ENCODE measurements around the gene KRT4. TPM values are rescaled to one million over a fixed set of nuclear protein-coding genes. Genes with fewer than 3 reads are reported as not detected.

The KRT4 gene
- total and polyA plus RNA-seq, 2 experiments from 2014 or later = 4.2 to 8.7 TPM

DNA sequence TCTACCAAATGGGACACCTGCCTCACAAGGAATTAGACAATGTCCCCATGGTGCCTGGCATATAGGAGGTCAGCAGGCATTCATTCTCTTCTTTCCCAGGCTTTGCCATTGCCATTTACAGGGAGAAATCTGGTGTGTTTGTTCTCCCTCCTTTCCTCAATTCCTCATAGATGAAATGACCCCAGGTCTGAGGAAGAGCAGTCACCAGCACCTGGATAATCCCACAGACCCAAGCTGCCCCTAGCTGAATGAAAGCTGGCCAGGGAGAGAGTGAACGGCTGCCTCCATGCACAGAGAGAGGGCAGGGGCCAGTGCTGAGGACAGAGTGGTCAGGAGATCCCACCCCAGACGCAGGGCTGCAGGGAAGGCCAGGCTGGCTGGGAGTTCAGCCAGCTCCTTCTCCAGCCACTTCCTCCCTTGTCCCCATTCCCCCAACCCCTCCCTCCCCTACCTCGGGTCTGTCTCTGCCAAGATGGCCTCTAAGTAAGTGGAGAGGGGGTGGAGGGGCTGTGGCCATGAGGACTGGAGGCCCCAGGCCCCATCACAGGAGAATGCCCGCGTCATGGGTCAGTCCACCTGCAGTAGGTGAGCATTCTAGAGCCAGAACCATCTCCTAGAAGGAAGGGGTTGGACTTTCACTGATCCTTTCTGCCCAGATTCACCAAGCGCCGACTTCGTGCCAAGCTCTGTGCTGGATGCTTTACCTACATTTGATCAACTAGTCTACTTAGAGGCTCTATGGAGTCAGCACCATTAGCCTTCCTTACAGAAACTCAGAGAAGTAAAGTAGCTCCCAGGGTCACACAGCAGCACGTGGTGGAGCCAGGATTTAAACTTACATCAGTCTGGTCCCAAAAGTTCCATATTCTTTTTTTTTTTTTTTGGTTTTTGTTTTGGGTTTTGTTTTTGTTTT lies 2.0 kb upstream of the KRT4 start:
- H3K9me3 ChIP-seq (ENCODE audit: low read depth) = no peaks in the 10 kb centered on the region
- no peak for DNase-seq (ENCODE audit: low spot score)
- H3K36me3 ChIP-seq (replicated peaks; ENCODE audit: insufficient read depth, low read depth) = no peaks in the 10 kb centered on the region
- H3K27ac ChIP-seq = no peak overlapping the region
- H3K4me2 ChIP-seq = no peak overlapping the region
- no peaks in the 10 kb centered on the region for H3K79me2 ChIP-seq
- TF ChIP-seq EZH2 (IDR thresholded peaks at IDR 0.05; ENCODE audit: borderline replicate concordance) (no peak), EZH2phosphoT487 (IDR thresholded peaks at IDR 0.05; ENCODE audit: low read depth, severe bottlenecking, unreplicated experiment) (no peak)
- TF ChIP-seq, protein P1, sequence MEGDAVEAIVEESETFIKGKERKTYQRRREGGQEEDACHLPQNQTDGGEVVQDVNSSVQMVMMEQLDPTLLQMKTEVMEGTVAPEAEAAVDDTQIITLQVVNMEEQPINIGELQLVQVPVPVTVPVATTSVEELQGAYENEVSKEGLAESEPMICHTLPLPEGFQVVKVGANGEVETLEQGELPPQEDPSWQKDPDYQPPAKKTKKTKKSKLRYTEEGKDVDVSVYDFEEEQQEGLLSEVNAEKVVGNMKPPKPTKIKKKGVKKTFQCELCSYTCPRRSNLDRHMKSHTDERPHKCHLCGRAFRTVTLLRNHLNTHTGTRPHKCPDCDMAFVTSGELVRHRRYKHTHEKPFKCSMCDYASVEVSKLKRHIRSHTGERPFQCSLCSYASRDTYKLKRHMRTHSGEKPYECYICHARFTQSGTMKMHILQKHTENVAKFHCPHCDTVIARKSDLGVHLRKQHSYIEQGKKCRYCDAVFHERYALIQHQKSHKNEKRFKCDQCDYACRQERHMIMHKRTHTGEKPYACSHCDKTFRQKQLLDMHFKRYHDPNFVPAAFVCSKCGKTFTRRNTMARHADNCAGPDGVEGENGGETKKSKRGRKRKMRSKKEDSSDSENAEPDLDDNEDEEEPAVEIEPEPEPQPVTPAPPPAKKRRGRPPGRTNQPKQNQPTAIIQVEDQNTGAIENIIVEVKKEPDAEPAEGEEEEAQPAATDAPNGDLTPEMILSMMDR (IDR thresholded peaks at IDR 0.05; ENCODE audit: poor library complexity) = no peak
- H4K20me1 ChIP-seq (ENCODE audit: insufficient read depth, poor library complexity, severe bottlenecking) = no peaks in the 10 kb centered on the region
- H2AFZ ChIP-seq = no peak overlapping the region
- WGBS (ENCODE audit: low lambda C conversion rate, missing lambda C conversion rate) = 79% methylated on average over 9 of the region's 9 CpGs
- peaks cover 21% of the 10 kb centered on the region for H3K4me1 ChIP-seq (ENCODE audit: insufficient read depth)
- no peaks in the 10 kb centered on the region for H3K9me2 ChIP-seq (replicated peaks; ENCODE audit: insufficient read depth)
- H3K27me3 ChIP-seq = peaks cover 7% of the 10 kb centered on the region
- no peak overlapping the region for H3K4me3 ChIP-seq

DNA sequence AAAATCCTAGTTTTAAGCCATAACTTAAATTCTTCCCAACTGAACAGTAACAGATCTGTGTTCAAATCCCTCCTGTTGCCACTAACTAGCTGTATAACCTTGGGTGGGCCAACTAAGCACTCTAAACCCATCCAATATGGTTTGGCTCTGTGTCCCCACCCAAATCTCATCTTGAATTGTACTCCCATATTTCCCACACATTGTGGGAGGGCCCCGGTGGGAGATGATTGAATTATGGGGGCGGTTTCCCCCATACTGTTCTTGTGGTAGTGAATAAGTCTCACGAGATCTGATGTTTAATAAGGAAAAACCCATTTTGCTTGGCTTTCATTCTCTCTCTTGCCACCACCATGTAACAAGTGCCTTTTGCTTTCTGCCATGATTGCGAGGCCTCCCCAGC lies 1.2 kb upstream of the KRT4 start:
- 94% methylated on average over 4 of the region's 4 CpGs for WGBS (ENCODE audit: low lambda C conversion rate, missing lambda C conversion rate)
- DNase-seq (ENCODE audit: low spot score) = no peak
- H3K4me2 ChIP-seq = no peak overlapping the region
- H3K4me1 ChIP-seq (ENCODE audit: insufficient read depth) = peaks cover 21% of the 10 kb centered on the region
- no peaks in the 10 kb centered on the region for H3K9me2 ChIP-seq (replicated peaks; ENCODE audit: insufficient read depth)
- no peaks in the 10 kb centered on the region for H3K79me2 ChIP-seq
- H3K27me3 ChIP-seq = peaks cover 7% of the 10 kb centered on the region
- TF ChIP-seq EZH2phosphoT487 (IDR thresholded peaks at IDR 0.05; ENCODE audit: low read depth, severe bottlenecking, unreplicated experiment) = no peak
- TF ChIP-seq EZH2 (IDR thresholded peaks at IDR 0.05; ENCODE audit: borderline replicate concordance) = no peak
- no peaks in the 10 kb centered on the region for H3K36me3 ChIP-seq (replicated peaks; ENCODE audit: insufficient read depth, low read depth)
- H3K27ac ChIP-seq = no peak overlapping the region
- no peak overlapping the region for H2AFZ ChIP-seq
- H4K20me1 ChIP-seq (ENCODE audit: insufficient read depth, poor library complexity, severe bottlenecking) = no peaks in the 10 kb centered on the region
- no peak overlapping the region for H3K4me3 ChIP-seq
- no peaks in the 10 kb centered on the region for H3K9me3 ChIP-seq (ENCODE audit: low read depth)

DNA sequence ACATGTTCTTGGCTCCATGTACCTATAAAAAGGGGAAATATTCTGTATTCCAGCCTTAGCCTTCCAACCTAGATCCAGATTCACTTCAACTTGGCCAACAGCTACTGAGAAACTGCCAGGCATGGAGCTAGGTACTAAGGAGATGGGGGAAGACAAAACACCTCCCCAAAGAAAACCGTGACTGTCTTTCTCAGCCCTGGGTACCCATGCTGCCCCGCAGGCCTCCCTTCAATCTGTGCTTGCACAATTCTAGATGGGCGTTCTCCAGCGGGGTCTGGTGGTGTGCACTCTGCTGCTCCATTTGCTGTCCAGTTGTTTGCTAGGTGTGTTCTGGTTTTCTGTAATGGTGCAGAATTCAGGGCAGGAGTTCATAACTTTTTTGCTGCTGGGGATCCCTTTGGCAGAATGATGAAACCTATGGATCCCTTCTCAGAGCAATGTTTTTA lies 817 bp upstream of the KRT4 start:
- Histone ChIP-seq H3K9me2 (replicated peaks; ENCODE audit: insufficient read depth) (no peaks in the 10 kb centered on the region), H3K27ac (no peak overlapping the region), H3K9me3 (ENCODE audit: low read depth) (no peaks in the 10 kb centered on the region), H3K36me3 (replicated peaks; ENCODE audit: insufficient read depth, low read depth) (no peaks in the 10 kb centered on the region), H3K4me2 (no peak overlapping the region), H3K27me3 (peaks cover 7% of the 10 kb centered on the region), H3K4me1 (ENCODE audit: insufficient read depth) (peaks cover 21% of the 10 kb centered on the region), H3K4me3 (no peak overlapping the region), H3K79me2 (no peaks in the 10 kb centered on the region), H4K20me1 (ENCODE audit: insufficient read depth, poor library complexity, severe bottlenecking) (no peaks in the 10 kb centered on the region), H2AFZ (no peak overlapping the region)
- 60% methylated on average over 4 of the region's 4 CpGs for WGBS (ENCODE audit: low lambda C conversion rate, missing lambda C conversion rate)
- DNase-seq (ENCODE audit: low spot score) = no peak
- TF ChIP-seq EZH2phosphoT487 (IDR thresholded peaks at IDR 0.05; ENCODE audit: low read depth, severe bottlenecking, unreplicated experiment) (no peak), EZH2 (IDR thresholded peaks at IDR 0.05; ENCODE audit: borderline replicate concordance) (no peak)
- TF ChIP-seq, protein P1 (IDR thresholded peaks at IDR 0.05; ENCODE audit: poor library complexity) = no peak

DNA sequence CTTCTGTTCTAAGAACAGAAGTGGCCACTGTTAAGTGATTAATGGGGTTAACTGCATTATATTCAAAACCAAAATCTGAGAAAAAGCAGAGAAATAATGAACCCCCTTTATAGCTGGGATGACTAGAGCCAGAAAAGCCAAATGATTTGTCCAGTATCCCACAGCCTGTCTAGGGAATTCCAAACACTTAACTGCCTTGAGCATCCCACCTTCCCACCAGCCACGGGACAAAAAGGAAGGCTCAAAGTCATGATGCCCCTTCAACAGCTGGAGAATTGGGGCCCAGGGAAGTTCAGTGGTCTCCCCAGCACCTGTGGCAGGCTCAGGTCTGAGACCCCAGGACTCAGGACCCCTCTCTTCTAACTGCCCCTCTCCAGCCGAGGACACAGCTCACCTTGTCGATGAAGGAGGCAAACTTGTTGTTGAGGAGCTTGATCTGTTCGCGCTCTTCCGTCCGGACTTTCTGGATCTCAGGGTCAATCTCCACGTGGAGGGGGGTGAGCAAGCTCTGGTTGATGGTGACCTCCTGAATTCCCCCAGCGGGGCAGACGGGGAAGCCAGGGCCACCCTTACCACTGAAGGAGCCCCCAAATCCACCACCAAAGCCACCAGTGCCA lies 605 bp downstream of the KRT4 start:
- no peaks in the 10 kb centered on the region for H3K9me3 ChIP-seq (ENCODE audit: low read depth)
- no peak for DNase-seq (ENCODE audit: low spot score)
- H3K27ac ChIP-seq = no peak overlapping the region
- TF ChIP-seq EZH2 (IDR thresholded peaks at IDR 0.05; ENCODE audit: borderline replicate concordance) = no peak
- no peak for TF ChIP-seq EZH2phosphoT487 (IDR thresholded peaks at IDR 0.05; ENCODE audit: low read depth, severe bottlenecking, unreplicated experiment)
- TF ChIP-seq, protein P1 (IDR thresholded peaks at IDR 0.05; ENCODE audit: poor library complexity) = no peak
- no peak overlapping the region for H3K4me2 ChIP-seq
- no peak overlapping the region for H2AFZ ChIP-seq
- no peaks in the 10 kb centered on the region for H3K9me2 ChIP-seq (replicated peaks; ENCODE audit: insufficient read depth)
- peaks cover 13% of the 10 kb centered on the region for H3K27me3 ChIP-seq
- H3K79me2 ChIP-seq = no peaks in the 10 kb centered on the region
- peaks cover 16% of the 10 kb centered on the region for H3K4me1 ChIP-seq (ENCODE audit: insufficient read depth)
- H3K4me3 ChIP-seq = no peak overlapping the region
- 88% methylated on average over 10 of the region's 10 CpGs for WGBS (ENCODE audit: low lambda C conversion rate, missing lambda C conversion rate)
- H4K20me1 ChIP-seq (ENCODE audit: insufficient read depth, poor library complexity, severe bottlenecking) = no peaks in the 10 kb centered on the region
- H3K36me3 ChIP-seq (replicated peaks; ENCODE audit: insufficient read depth, low read depth) = no peaks in the 10 kb centered on the region
